HEK293T (cell line): ENCODE measurements around the gene MRPS2.

Experiments
- ARNT ChIP-seq: fragments of 450-650 bp; IDR thresholded peaks from 2 replicates; pipeline ENCODE4 v1.6.1; 2017; ENCODE audit warnings: mild to moderate bottlenecking
- ELF4 ChIP-seq: fragments of 450-650 bp; IDR thresholded peaks from 2 replicates; pipeline ENCODE4 v1.6.1; 2017; ENCODE audit warnings: antibody characterized with exemption
- FOXK2 ChIP-seq: fragments of 450-650 bp; IDR thresholded peaks from 2 replicates; pipeline ENCODE4 v1.6.1; 2016; ENCODE audit warnings: mild to moderate bottlenecking
- FOXM1 ChIP-seq: fragments of 450-650 bp; IDR thresholded peaks from 2 replicates; pipeline ENCODE4 v1.6.1; 2017; ENCODE audit warnings: mild to moderate bottlenecking, borderline replicate concordance
- L3MBTL2 ChIP-seq: fragments of 450-650 bp; conservative IDR thresholded peaks from 2 replicates; pipeline ENCODE4 v1.6.1; 2016; ENCODE audit warnings: mild to moderate bottlenecking
- LEF1 ChIP-seq: fragments of 450-650 bp; IDR thresholded peaks from 2 replicates; pipeline ENCODE4 v1.6.1; 2017; ENCODE audit warnings: mild to moderate bottlenecking, borderline replicate concordance
- NFRKB ChIP-seq: fragments of 450-650 bp; IDR thresholded peaks from 2 replicates; pipeline ENCODE4 v1.6.1; 2016; ENCODE audit warnings: mild to moderate bottlenecking, moderate library complexity
- SP1 ChIP-seq: fragments of 450-650 bp; IDR thresholded peaks from 2 replicates; pipeline ENCODE4 v1.6.1; 2017
- SUZ12 ChIP-seq: fragments of 450-650 bp; IDR thresholded peaks from 2 replicates; pipeline ENCODE4 v1.6.1; 2016; ENCODE audit warnings: mild to moderate bottlenecking
- ZNF384 ChIP-seq: fragments of 450-650 bp; IDR thresholded peaks from 2 replicates; pipeline ENCODE4 v1.6.1; 2016
- TF ChIP-seq, protein P1 (sequence below): fragments of 450-650 bp; IDR thresholded peaks from 2 replicates; pipeline ENCODE4 v1.6.1; 2016

DNA sequence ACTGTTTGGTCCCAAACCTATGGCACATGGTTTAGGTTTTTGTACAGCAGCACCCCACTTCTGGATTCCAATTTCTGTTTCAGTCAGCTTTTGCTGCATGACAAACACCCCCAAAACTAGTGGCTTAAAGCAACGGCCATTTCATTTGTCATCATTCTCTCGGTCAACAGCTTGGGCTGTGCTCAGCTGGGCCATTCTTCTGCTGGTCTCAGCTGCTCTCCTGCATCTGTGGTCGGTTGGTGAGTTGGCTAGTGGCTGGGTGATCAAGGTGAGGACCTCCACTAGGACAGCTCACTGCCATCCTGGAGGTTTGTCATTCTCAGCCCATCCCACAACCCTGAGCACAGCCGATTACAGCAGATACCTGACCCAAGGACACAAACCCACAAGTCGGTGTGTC is 45.7 kb upstream of the MRPS2 start:
- TF ChIP-seq, protein P1, sequence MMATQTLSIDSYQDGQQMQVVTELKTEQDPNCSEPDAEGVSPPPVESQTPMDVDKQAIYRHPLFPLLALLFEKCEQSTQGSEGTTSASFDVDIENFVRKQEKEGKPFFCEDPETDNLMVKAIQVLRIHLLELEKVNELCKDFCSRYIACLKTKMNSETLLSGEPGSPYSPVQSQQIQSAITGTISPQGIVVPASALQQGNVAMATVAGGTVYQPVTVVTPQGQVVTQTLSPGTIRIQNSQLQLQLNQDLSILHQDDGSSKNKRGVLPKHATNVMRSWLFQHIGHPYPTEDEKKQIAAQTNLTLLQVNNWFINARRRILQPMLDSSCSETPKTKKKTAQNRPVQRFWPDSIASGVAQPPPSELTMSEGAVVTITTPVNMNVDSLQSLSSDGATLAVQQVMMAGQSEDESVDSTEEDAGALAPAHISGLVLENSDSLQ, result no peak
- no peak for TF ChIP-seq SUZ12
- no peak for TF ChIP-seq LEF1
- no peak for TF ChIP-seq ARNT
- no peak for TF ChIP-seq FOXK2
- no peak for TF ChIP-seq SP1
- TF ChIP-seq ZNF384, result no peak
- TF ChIP-seq NFRKB, result no peak
- TF ChIP-seq L3MBTL2, result no peak
- TF ChIP-seq ELF4, result no peak
- TF ChIP-seq FOXM1, result no peak
